SHP77 treated with DMSO at 0.1 percent for 48 hours (cell line): ENCODE results near the gene CTXND1.

Experiments
- DNase-seq: peaks from one replicate; lab custom pipeline; 2025; lab: John Stamatoyannopoulos, UW

CTXND1 gene

GRCh38 chr15:80259942-80260510 lies 8.0 kb upstream of the CTXND1 start:
- DNase-seq = no peak

GRCh38 chr15:80251428-80252120 lies 439 bp downstream of the CTXND1 start:
- DNase-seq = no peak

DNA sequence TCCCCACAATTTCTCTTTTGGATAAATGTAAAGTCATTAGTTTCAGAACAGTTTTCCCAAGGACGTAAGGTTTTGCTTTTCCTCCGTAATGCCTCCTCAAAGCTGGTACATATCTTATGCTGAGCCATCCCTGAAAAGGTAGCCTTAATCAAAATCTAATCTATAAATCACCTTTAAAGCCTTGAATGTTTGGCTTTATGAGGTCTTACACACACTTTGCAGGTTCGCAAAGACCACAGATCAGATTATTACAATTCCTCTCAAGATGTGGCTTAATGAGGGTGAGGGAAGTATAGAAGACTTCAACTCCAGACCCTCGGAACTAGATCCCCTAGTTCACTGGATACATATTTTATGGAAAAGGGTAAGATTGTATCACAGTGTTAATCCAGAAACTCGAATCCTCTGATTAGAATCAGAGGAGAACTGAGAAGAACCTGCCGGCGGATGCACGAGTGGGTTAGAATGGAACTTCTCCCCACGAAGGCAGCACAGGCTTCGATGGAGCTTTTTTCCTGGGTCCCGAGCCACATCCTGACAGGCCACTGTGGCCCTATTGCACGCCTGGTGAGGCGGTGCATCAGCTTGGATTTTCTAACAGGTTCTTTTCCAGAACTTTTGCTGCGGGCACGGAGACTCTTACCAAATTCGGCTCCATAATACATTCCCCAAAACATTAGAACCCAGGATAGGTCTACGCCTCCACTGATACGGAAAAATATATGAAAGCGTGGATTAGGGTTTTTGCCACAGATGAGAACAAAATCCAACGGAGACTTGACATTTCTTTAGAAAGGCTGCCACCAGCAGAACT lies 1.2 kb downstream of the CTXND1 start:
- DNase-seq = no peak

DNA sequence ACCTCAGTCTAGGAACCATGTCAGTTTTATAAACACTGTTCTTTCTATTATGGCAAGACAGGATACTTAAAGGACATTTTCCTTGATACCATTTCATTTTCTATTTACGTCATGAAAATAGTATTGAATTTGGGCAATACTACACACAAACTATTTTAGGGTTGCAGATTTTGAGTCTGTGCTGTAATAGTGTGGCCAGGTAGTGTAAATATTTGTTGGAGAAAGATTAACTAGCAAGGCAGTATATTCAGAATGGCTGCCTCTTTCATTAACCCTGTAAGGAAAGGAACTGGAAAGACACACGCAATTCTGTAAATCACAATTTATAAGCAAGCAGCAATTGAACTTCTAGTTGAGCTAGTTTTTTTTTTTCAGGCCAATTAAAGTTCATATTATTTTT lies 2.0 kb downstream of the CTXND1 start:
- DNase-seq = no peak

DNA sequence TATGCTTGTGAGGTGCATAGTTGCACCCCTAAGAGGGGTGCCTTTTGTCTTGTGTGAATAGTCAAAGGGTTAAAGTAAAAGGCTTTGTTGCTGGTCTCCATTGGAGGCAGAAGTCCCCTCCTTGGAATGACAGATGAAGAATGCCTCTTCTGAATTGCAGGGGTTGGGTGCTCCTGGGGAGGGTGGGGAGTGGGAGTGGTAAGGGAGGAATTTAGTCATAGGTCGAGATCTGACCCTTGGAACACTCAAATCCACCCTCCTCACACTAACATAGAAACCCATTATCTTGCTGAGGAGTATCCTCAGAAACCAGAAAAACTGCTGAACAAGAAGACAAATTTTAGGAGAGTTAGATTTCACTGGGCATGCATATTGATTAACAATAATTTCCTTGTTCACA lies 4.7 kb downstream of the CTXND1 start:
- DNase-seq = no peak

GRCh38 chr15:80246425-80246894 lies 5.6 kb downstream of the CTXND1 start:
- no peak for DNase-seq

DNA sequence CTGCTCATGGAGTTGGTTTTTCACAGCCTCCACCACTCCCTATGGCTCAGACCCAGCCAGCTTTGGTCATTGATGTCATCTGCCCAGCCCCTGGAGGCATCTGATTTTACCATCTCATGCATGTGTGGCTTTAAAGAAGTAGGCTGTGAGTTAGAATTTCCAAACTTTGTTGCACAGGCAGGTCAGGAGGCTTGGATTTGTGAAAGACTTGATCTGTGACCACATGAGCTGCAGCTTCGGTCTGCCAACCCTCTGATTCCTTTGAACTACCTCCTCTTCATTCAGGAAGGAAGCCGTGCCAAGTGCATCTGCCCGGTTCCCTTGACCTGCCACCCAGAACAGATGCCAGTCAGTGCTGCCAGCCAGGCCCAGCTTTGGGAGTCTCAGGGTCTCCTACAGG lies 9.2 kb downstream of the CTXND1 start:
- DNase-seq = no peak

- DNase-seq = no peak
Observed at GRCh38 chr15:80242132-80242769, 9.8 kb downstream of the CTXND1 start.

DNA sequence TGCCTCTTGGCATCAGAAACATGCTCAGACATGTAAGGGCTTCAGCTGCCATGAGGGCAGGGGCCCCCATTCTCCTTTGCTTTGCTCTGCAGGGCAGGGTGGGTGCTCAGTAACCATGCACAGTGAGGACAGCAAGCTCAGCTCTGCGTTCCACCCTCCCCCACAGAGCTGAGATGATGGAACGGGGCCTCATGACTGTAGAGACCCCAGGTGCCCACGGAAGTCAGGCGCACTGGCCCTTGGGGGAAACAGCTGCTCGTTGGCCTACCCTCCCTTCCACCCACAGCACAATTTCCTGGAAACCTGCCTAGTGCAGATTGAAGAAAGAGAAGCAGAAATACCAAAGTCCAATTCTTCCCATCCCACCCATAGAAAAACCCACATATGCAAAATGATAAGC lies 10.5 kb downstream of the CTXND1 start:
- no peak for DNase-seq

DNA sequence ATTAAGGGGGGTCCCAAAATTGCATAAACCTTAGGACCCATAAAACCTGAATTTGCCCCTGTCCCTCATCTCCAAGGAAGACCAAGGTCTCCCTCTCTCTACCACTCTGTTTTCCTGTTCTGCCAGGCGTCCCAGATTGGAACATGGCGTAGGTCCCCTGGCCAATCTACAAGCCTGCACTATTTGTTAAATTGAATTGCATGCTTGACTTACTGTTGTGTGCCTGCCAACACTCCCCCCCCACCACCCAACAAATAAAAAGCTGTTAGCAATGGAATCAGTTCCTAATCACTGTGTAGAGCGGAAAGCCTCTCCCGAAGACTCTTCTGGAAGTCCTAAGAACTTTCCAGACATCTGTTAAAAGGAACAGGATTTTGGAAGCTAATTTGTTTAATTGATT lies 11.7 kb downstream of the CTXND1 start:
- no peak for DNase-seq

DNA sequence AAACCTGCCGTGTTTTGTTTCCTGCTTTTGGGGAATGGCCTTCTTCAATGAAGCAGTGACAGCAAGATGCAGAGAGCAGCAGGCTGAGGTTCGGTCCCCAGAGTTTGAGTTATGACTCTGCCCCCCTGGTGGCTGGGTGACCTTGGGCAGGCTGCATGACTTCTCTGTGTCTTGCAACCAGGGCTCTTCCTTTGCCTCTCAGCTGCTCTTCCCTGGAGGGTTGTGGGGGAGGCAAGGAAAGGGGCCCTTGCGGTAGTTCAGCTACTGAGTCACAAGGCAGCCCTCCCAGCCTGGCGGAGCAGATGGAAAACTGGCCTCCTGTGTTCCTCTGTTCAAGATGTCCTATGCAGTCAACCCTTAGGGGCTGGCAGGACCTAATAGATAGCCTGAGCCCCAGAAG lies 17.1 kb downstream of the CTXND1 start:
- DNase-seq = peak; percentile 10

DNA sequence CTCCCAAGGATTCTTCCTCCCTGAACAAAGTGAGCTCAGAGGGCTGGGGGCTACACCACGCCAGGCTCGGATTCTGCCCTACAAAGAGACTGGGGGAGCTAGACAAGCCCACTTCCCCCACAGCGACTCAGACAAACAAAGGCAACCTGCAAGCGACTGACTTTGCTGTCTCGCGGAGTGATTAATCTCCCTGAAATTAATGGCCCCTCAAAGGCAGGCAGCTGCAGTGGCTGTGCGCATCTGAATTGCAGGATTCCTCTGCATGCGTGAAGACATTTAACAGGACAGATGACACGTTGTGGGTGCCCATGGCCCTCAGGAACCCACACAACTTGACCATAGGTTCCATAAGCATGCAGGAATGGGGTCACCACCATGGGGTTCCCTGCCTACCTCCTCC lies 18.4 kb downstream of the CTXND1 start:
- no peak for DNase-seq

DNA sequence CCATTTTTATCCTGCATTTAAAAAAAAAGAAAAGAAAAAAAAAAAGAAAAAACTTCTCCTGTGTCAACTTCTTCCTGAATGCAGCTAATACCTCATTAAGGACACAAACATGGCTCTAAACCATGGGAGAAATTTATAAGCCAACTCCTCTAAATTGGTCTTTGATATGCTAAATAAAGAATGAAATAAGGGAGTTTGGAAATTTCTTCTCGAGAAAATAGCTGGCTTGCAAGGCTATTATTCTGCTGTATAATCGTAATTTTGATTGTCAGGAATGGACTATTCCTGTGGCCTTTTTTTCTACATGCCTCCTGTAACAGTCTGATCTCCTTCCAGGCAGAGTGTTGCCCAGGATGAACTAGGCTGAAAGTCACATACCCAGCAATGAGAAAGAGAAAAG lies 20.6 kb downstream of the CTXND1 start:
- DNase-seq = no peak

GRCh38 chr15:80228959-80229610 lies 22.9 kb downstream of the CTXND1 start:
- no peak for DNase-seq

DNA sequence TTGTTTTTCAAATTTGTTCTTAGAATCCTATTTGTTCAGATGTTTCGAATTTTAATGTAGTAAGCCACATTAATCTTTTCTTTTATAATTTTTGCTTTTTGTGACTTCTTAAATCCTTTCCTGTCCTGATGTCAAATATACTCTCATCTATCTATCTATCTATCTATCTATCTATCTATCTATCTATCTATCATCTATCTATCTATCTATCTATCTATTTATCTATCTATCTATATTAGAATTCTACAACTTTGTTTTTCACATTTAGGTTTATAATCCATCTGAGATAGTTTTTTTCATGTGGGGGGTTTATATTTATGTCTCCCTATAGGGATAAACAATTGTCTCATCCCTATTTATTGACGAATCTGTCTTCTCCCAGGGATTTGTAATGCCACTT lies 32.1 kb downstream of the CTXND1 start:
- no peak for DNase-seq

DNA sequence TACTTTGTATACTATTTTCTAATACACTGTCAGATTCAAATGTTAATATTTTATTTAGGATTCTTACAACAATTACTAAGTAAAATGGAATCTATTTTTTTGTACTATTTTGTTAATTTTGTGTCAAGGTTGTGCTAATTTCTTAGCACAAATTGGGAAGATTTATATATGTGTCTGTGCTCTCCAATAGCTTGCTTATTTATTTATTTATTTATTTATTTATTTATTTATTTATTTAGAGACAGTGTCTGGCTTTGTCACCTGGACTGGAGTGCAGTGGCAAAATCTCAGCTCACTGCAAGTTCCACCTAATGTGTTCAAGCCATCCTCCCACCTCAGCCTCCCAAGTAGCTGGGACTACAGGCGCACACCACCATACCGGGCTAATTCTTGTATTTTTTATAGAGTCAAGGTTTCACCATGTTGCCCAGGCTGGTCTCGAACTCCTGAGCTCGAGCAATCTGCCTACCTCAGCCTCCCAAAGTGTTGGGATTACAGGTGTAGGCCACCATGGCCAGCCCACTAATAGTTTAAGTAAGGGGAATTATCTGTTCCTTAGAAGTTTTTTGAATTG lies 34.6 kb downstream of the CTXND1 start:
- DNase-seq = no peak

GRCh38 chr15:80216911-80217310 lies 35.1 kb downstream of the CTXND1 start:
- no peak for DNase-seq

GRCh38 chr15:80216141-80216540 lies 35.9 kb downstream of the CTXND1 start:
- no peak for DNase-seq

GRCh38 chr15:80214910-80215309 lies 37.1 kb downstream of the CTXND1 start:
- DNase-seq = no peak

DNA sequence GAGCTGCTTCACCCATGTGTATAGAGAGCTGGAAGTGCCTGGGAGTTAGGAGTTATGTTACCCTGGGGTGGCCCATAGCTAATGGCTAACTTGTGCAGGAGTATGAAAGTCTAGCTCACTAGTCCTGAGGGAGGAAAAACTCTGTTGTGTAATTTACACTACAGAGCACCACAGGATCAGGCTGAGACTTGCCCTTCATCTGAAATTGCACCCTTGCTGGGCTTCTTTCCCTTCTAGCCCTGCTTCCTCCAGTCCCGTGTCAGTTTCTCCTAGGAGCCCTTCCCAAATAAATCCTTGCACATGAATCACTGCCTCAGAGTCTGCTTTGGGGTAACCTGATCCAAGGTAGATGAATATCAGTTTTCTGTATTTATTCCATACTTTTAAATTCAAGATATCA lies 40.0 kb downstream of the CTXND1 start:
- DNase-seq = no peak

DNA sequence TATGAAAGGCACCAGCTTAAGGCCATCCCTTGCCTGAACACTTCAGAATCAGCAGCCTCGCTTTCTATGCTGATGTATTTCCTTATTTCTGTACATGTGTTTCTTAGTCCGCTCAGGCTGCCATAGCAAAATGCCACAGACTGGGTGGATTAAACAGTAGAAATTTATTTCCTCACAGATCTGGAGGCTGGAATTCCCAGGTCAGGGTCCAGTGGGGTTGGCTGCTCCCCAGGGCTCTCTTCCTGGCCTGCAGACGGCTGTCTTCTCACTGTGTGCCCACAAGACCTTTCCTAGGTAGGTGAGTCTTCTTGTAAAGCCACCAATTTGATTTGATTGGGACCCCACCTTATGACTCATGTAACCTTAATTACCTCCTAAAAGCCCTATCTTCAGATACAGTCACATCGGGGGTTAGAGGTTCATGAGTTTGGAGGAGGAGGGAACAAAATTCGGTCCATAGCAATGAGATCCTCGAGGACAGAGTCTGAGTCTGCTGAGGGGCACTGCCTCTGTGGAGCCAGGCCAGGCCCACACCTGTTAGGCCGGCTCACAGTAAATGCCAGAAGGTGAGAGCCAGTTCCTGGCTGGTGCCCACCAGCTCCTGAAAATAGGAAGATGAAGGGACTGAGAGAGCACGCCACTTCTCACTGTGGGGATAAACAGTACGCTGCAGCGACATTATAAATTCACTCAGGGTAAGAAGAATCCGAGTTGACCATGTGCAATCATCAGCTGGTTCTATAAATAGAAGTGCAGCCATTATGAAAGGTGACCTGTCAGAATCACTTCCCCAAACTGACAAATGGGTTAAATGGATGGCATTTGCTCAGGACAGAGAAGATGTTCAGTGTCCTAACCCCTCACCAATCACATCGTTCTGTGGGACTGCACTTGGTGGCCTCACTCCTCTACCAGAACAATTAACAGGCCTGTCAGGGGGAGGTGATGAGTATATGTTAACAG lies 41.1 kb downstream of the CTXND1 start:
- no peak for DNase-seq
